GM18870 (cell line): ENCODE measurements around the gene TENT4B.
"Not testable (repeated sequence)": the region's sequence is repeated elsewhere in the genome, so short reads cannot be mapped to it uniquely, and the experiment has no call there.

Experiments
- ATAC-seq: cut with Tn5 transposase; IDR thresholded peaks from one replicate; pipeline ENCODE4 v1.9.1; 2021; ENCODE audit warnings: moderate library complexity; ENCODE audit not compliant: unreplicated experiment

TENT4B gene

DNA sequence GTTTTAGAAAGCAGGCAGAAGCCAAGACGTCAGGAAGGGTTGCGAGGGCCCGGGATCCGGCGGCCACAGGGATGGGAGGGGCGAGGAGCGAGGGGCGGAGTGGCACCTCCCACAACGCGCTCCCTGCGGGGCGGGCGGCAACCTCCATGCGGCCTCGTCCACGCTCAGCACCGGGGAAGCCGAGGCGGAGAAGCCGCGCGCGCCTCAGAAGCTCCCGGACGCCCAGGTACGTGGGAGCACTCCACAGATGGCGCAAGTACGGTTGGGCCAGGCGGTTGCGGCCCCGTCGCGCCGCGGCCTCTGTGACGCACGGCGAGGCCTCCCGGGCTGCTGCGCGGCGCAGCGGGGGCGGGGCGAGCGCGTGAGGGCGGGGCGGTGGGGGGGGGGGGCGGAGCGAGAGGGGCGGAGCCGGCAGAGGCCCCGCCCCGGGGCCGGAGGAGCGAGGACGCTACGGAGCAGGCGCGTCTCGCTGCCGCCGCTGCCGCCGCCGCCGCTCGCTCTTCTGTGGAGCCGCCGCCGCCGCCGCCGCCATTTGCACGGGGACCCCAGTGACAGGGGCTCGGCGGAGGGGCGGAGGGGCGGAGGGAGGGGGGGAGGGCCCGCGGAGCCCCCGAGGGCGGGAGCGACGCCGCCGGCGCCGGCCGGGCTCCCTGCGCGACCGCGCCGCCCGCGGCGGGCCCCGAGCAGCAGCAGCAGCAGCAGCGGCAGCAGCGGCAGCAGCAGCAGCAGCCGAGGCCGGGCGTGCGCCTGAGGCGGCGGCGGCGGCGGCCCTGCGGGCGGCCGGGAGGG, at the start of gene TENT4B:
TSS of gene TENT4B (plus strand) at position 500 of the 789 bp plus-strand sequence. CDS start 316 bp downstream, outside the sequence.
- peak; percentile 77 for ATAC-seq

- no peak for ATAC-seq
Observed at GRCh38 chr16:50103764-50104163, 49.3 kb upstream of the TENT4B start.

DNA sequence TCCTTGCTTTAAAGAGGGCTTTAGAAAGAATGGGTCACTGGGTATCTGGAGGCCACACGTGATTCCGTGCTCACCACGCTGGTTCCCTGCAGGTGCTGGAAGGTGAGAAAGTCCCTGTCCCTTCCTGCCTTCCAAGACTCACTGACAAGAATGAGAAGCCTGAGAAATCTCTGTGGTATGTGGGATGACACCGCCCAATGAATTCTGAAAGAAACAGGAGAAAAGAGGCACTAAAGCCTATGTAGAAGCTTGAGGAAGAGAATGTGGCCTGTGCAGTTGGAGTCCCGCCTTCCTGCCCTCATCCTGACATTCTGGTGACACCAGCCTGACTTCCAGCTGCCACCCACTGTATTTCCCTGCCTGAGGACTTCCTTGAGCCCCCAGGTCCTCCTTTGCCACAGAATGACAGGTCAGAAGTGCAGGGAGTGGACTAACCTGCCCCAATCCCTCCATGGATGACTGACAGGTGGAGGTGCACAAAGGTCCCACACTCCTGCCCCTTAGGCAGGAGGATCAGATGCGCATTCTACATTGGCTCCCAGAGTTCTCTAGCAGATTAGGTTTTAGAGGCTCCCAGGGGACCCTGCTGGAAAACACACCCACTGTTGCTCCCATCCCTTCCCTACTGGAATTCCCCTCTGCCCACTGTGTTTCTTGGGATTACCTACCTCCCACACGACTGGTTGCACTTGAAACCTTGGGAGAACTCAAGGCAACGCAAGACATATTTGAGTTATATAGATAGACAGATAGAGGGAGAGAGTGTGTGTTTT, 38.6 kb upstream of the TENT4B start:
- ATAC-seq = no peak

DNA sequence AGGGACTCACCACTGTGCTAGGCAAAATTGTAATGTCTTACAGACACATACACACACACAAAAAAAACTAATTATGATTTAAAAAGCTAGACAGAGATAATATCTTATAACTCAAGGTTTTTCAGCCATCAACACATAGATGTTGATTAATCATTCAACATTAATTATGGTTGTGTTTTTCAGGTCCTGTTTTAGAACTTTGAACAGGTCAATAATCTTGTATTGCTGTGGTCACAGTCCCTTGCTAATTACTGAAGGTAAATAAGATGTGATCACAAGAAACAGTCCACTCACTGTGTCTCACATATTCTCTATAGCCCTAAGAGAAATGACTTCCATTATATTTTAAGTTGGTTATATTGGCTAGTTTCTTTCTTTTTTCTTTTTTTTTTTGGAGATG, 32.4 kb upstream of the TENT4B start:
- no peak for ATAC-seq

GRCh38 chr16:50121278-50121677, 31.8 kb upstream of the TENT4B start:
- ATAC-seq = peak; percentile 49

DNA sequence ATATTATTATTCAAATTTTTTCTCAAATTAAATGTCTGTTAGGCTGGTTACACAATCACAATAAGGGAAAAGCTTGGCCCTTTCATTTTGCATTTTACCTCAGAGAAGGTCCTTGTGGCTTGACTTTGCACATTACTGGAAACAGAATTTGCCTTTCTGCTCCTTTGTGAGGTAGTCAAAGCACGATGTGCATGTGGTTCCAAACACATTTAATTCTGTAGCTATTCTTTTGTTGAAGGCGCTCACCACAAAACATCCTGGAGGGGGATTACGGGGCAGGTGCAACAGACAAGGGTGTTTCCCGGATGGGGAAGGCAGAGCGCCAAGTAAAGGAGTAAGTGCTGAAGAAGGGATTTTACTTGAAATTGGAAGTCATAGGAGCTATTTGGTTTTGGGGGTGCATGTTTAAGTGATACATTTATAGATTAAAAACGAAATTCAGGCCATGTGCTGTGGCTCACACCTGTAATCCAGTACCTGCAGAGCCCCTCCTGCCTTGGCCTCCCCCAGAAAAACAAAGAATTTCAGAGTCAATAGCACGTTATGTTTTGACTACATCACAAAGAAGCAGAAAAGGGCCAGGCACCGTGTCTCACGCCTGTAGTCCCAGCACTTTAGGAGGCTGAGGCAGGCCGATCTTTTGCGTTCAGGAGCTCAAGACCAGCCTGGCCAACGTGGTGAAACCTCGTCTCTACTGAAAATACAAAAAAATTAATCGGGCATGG, 31.2 kb upstream of the TENT4B start:
- peak; percentile 51 for ATAC-seq

DNA sequence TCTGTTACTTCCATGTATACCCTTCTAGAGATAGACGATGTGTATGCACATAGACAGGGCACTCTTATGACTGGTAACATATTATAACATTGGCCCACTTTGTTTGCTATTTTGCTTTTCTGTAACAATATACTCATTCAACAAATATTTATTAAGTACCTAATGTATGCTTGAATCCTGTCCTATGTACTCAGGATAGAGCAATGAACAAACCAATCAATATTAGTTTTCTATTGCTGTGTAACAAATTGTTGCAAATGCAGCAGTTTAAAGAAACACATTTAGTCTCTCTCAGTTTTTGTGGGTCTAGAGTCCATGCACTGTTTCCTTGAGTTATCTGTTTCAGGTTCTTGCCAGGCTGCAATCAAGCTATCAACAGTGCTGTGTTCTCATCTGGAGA, 29.7 kb upstream of the TENT4B start:
- no peak for ATAC-seq

- no peak for ATAC-seq
Observed at GRCh38 chr16:50124769-50125168, 28.3 kb upstream of the TENT4B start.

- no peak for ATAC-seq
Observed at GRCh38 chr16:50126183-50126582, 26.9 kb upstream of the TENT4B start.

DNA sequence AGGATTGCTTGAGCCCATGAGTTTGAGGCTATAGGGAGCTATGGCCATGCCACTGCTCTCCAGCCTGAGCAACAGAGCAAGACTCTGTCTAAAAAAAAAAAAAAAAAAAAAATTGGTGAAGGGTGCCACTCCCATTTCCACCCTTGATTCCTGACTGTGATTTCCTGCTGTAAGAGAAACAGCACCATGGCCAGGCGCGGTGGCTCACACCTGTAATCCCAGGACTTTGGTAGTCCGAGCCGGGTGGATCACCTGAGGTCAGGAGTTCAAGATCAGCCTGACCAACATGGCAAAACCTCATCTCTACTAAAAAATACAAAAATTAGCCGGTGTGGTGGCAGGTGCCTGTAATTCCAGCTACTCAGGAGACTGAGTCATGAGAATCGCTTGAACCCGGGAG, 20.5 kb upstream of the TENT4B start:
- ATAC-seq = not testable (repeated sequence)

DNA sequence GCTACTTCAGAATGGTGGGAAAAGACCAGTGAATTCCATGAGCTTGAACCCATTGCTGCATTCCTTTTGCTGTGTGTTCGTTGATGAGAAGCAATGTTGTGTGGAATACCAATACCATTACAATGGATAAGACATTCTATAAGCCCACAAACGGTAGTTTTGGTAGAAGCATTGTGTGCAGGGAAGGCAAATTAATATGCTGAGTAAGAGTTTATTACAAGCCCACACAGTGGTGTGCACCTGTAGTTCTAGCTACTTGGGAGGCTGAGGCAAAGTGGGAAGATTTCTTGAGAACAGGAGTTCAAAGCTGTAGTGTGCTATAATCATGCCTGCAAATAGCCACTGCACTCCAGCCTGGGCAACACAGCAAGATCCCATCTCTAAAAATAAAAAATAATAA, 19.9 kb upstream of the TENT4B start:
- ATAC-seq = no peak

- no peak for ATAC-seq
Observed at GRCh38 chr16:50136399-50136798, 16.7 kb upstream of the TENT4B start.

DNA sequence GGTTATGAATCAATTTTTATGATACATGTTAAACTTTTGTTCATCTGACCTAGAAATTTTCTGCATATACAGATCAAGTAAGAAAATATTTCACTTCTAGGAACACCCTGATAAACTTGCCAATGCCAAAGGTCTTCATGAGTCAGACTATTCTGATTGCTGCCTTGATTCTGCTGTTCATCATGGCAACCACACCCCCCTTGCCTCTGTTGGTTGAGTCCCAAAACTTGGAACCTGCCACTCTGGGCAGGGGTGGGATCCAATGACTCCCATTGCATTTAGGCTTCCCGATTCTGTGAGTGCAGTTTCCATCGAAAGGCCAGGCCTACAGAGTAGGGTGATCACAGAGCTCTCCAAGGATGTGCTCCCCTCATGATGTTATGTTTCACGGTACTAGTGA, 15.8 kb upstream of the TENT4B start:
- no peak for ATAC-seq

GRCh38 chr16:50139580-50139979, 13.5 kb upstream of the TENT4B start:
- ATAC-seq = no peak

GRCh38 chr16:50144211-50144610, 8.9 kb upstream of the TENT4B start:
- ATAC-seq = no peak

DNA sequence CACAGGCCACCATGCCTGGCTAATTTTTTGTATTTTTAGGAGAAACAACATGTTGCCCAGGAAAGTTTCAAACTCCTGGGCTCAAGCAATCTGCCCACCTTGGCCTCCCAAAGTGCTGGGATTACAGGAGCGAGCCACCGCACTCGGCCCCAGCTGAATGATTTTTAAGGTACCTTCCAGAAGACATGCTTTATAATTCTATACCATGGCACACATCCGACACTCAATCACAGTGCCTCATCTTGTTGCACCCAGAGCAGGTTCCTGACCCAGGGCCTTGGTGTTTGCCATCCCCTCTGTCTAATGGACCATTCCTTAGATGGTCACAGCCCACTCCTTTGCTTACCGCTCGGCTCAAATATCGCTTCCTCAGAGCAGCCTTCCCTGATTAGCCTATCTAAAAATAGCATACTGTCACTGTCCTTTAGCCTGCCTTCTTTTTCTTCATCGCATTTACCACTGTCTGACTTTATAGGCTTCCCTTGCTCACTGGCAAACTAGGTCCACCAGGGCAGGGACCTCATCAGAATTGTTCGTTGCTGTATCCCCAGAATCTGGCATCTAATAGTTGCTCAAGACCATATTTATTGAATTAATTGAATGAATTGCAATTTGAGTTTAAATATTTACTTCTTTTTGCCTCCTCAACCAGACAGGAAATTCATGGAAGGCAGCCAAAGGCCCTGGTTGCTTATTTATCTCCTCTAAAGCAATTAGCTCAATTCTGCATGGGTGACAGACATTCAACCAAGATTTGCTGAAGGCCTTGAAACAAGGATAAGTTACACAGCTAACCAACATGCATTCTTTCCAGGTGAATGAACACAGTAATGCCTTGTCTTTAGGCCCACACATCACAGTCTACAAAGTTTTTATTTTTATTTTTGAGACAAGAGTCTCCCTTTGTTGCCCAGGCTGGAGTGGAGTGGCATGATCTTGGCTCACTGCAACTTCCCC, 6.3 kb upstream of the TENT4B start:
- no peak for ATAC-seq

- no peak for ATAC-seq
Observed at GRCh38 chr16:50151322-50151721, 1.8 kb upstream of the TENT4B start.

DNA sequence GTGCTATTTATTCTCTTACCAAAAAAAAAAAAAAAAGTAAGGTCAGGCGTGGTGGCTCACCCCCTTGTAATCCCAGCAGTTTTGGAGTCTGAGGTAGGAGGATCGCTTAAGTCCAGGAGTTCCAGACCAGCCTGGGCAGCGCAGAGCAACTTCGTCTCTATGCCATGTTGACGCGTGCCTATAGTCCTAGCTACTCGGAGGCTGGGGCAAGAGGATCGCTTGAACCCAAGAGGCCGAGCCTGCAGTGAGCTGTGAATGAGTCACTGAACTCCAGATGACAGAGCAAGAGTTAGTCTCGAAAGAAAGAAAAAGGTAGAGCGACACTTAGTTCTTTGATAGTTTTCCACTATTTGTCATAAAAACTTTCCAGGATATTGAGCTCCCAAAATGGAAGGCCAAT, 1.4 kb upstream of the TENT4B start:
- no peak for ATAC-seq

GRCh38 chr16:50152351-50152806, 727 bp upstream of the TENT4B start:
- peak; percentile 61 for ATAC-seq
